ENCODE measurements around the gene LYL1.

Gene LYL1

GRCh38 chr19:13055213-13056051 is 47.2 kb downstream of the LYL1 start:
- no peak for DNase-seq (ENCODE audit: low spot score)

- DNase-seq (ENCODE audit: low spot score) = no peak
Measured at GRCh38 chr19:13054626-13055212, 47.9 kb downstream of the LYL1 start.

- peak; percentile 93 for DNase-seq (ENCODE audit: low spot score)
Measured at GRCh38 chr19:13053761-13054625, 48.7 kb downstream of the LYL1 start.

GRCh38 chr19:13053238-13053637 is 49.4 kb downstream of the LYL1 start:
- DNase-seq (ENCODE audit: low spot score) = no peak

GRCh38 chr19:13052447-13053175 is 50.0 kb downstream of the LYL1 start:
- DNase-seq (ENCODE audit: low spot score) = no peak

GRCh38 chr19:13051557-13052165 is 51.0 kb downstream of the LYL1 start:
- no peak for DNase-seq (ENCODE audit: low spot score)

GRCh38 chr19:13050274-13050673 is 52.4 kb downstream of the LYL1 start:
- DNase-seq (ENCODE audit: low spot score) = no peak
